NCI-H2196 (cell line): ENCODE measurements around the gene GALR1.
"Not testable (repeated sequence)": the region's sequence is repeated elsewhere in the genome, so short reads cannot be mapped to it uniquely, and the experiment has no call there.

Experiments used
- DNase-seq: peaks from one replicate; lab custom pipeline; 2025; ENCODE audit not compliant: unreplicated experiment; lab: John Stamatoyannopoulos, UW

The GALR1 gene

GRCh38 chr18:77250926-77251729 is 1.5 kb downstream of the GALR1 start:
- DNase-seq: no peak

- no peak for DNase-seq
Measured at GRCh38 chr18:77251730-77252050, 2.0 kb downstream of the GALR1 start.

DNA sequence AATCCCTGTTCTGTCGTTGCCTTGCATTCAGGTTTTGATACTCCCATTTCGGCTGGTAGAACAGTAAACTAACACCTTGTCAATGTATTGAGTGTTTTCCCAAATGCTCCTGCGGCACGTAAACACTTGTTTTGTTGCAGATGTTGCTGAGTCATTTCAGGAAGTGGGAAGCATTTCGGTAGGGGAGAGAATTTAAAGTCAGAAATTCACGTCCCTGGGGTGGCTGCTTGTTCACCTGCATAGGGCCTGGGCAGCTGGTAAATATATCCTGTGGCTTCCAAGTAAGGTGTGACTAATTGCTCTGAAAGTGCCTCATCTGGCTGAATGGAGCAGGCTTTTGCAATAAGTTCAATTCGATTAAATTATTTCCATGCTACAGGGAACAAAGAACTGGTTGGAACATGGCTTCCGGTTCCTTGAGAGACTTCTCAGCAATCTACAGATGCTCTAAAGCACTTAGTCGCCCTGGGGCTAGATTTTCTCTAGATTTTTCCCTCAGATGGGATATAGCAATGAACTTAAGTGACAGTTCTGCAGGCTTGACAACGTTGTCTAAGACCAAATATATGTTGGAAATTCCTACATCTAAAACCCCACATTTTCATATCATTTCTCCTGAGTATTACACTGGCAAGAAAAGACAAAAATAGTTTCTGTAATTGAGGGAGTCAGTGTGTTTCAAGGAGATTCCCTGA is 5.2 kb downstream of the GALR1 start:
- no peak for DNase-seq

- no peak for DNase-seq
Measured at GRCh38 chr18:77255426-77256105, 5.9 kb downstream of the GALR1 start.

GRCh38 chr18:77262643-77263465 is 13.2 kb downstream of the GALR1 start:
- DNase-seq: peak; percentile 15

- no peak for DNase-seq
Measured at GRCh38 chr18:77263466-77263763, 13.8 kb downstream of the GALR1 start.

- DNase-seq: no peak
Measured at GRCh38 chr18:77267969-77268368, 18.3 kb downstream of the GALR1 start.

DNA sequence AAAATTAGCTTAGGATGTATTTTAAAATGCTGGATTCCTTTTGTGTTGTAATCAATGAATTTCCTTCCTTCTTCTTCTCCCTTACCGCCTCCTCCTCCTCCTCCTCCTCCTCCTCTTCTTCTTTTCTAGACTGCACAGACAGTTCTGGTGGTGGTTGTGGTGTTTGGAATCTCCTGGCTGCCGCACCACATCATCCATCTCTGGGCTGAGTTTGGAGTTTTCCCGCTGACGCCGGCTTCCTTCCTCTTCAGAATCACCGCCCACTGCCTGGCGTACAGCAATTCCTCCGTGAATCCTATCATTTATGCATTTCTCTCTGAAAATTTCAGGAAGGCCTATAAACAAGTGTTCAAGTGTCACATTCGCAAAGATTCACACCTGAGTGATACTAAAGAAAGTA is 18.8 kb downstream of the GALR1 start:
- no peak for DNase-seq

DNA sequence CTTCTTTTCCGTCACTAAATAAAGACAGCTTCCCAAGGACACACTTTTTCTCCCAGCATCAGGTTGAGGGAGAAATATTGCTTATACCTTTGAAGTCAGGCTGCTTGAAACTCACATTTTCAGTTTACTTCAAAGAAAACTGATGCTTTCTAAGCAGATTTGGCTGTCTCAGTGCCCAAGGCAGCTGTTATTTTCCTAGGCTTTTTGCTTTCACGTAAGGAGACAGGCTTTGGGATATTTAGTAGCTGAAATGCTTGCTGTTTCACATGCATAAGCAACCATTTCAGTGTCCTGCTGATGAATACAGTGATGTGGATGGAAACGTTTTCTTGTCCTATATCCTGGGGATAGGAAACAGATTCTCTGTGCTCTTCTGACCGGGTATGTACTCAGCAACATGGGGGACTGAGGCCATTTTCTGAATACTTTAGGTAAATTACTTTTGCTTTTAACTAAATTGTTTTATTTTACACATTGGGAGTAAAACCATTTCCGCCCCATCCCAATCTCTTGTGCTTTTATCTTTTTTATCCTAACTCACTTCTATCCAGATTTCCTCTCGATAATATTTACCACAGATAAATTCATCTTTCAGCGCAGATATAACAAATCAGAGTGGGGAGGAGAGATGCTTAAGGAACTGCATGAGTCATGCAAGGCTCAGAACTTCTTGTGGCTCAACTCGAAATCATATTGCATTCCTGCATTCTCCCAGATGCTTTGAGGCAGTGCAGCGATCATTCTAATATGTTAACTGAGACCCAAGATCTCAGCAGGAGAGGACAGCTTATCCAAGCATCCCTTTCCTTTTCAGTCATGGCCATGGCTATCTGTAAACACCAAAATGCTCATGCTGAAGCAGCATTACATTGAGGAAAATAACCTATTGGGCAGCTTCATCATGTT is 22.2 kb downstream of the GALR1 start:
- DNase-seq: no peak

DNA sequence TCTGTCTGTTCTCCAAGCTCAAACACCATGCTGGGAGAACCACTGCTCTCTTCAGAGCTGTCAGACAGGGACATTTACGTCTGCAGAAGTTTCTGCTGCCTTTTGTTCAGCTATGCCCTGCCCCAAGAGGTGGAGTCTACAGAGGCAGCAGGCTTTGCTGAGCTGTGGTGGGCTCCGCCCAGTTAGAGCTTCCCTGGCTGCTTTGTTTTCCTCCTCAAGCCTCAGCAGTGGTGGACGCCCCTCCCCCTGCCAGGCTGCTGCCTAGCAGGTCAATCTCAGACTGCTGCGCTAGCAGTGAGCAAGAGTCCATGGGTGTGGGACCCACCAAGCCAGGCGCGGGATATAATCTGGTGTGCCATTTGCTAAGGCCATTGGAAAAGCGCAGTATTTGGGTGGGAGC is 41.2 kb downstream of the GALR1 start:
- not testable (repeated sequence) for DNase-seq

GRCh38 chr18:77298172-77298571 is 48.5 kb downstream of the GALR1 start:
- DNase-seq: no peak

GRCh38 chr18:77299706-77300105 is 50.1 kb downstream of the GALR1 start:
- no peak for DNase-seq

DNA sequence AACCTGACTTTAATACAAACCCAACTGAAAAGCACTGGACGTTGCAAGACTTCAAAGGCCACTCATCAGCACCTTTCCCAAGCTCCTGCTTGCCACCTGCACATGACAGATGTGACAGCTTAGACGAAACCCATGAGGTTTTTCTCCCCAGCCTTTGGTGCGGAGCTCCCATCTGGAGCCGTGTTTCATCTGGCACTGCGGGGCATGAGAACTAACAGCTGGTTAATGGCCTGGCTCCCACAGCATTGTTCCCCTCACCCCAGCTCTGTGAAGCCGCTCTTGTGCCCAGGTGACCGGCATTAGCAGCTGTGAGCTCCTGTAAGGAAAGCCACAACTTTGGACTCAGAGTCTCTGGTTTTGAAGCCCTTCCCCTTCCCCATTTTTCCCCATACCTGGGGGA is 50.9 kb downstream of the GALR1 start:
- no peak for DNase-seq

DNA sequence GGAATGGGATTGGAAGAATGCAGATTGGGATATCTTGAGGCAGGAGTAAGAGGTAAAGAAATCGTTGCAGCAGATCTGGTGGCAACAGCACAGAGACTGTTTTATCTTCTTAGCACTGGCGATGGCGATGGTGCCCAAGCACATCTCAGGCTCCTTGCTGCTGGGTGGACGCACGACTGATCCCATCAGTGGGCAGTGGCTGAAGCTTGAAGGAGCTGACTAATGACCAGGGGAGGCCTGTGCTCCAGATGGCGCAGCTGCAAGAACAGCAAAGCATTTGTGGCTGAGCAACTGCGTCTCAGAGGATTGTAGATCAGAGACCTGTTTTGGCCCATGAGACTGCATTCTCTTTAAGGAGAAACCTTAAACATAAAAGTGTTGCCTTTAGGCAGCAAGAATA is 54.6 kb downstream of the GALR1 start:
- no peak for DNase-seq

DNA sequence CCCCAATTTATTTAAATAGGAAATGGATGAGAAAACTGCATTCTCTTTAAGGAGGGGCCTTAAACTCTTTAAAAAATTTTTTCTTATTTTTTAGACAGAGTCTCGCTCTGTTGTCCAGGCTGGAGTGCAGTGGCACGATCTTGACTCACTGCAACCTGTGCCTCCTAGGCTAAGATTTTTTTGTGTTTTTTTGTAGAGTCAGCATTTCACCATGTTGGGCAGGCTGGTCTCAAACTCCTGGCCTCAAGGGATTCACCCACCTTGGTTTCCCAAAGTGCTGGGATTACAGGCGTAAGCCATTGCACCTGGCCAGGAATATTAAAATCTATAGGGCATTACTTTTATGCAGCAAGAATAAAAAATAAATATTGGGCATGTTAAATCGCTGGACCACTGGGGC is 56.0 kb downstream of the GALR1 start:
- DNase-seq: no peak

- no peak for DNase-seq
Measured at GRCh38 chr18:77308216-77308615, 58.6 kb downstream of the GALR1 start.

- DNase-seq: no peak
Measured at GRCh38 chr18:77314511-77314910, 64.9 kb downstream of the GALR1 start.

DNA sequence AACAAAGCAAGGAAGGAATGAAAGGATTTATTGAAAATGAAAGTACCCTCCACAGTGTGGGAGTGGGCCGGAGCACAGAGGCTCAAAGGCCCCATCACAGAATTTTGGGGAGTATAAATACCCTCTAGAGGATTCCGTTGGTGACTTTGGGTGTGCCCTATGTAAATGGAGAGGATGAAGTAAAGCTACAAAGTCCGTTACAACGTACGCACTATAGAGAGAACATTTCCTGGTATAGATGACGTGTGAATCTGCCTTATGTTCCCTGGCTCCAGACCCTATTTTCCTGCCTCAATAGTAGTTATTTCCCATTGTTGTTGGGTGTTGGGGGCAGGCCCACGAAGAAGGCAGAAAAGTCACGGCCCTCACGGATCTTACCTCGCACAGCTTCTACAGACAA is 65.3 kb downstream of the GALR1 start:
- no peak for DNase-seq

GRCh38 chr18:77316008-77316407 is 66.4 kb downstream of the GALR1 start:
- peak; percentile 5 for DNase-seq

GRCh38 chr18:77316641-77317040 is 67.0 kb downstream of the GALR1 start:
- DNase-seq: no peak
